Colonic mucosa (tissue), 4 donors: Measurements from ENCODE around the gene SEC23A. TPM values are rescaled to one million over a fixed set of nuclear protein-coding genes. Genes with fewer than 3 reads are reported as not detected.

ENCODE experiments used
- DNase-seq: peaks from one replicate; pipeline ENCODE4 v3.0.0-alpha.2; 2020
- H3K27ac ChIP-seq: fragments of 200-600 bp; one replicate; pipeline ENCODE4 v1.8.0; 2021
- H3K27me3 ChIP-seq: fragments of 200-600 bp; one replicate; pipeline ENCODE4 v1.8.0; 2021
- H3K36me3 ChIP-seq: fragments of 200-600 bp; one replicate; pipeline ENCODE4 v1.8.0; 2021
- H3K4me1 ChIP-seq: fragments of 200-600 bp; one replicate; pipeline ENCODE4 v1.8.0; 2021; ENCODE audit warnings: mild to moderate bottlenecking
- H3K4me3 ChIP-seq: fragments of 200-600 bp; one replicate; pipeline ENCODE4 v1.8.0; 2021
- H3K9ac ChIP-seq, 2 donors: one replicate each; pipeline ENCODE4 v1.7.0; 2013; ENCODE audit warnings: control low read depth in 2 of 2, low read depth in 2 of 2, low read length in 2 of 2
- H3K9me3 ChIP-seq: fragments of 200-600 bp; one replicate; pipeline ENCODE4 v1.8.0; 2021
- CTCF ChIP-seq: fragments of 200-600 bp; IDR thresholded peaks from one replicate; pipeline ENCODE4 v1.8.0; 2022; ENCODE audit warnings: antibody characterized with exemption, mild to moderate bottlenecking
- intact Hi-C: fragments of 100-400 bp; cut with DNase I; formaldehyde crosslinking; loops from one replicate; pipeline ENCODE4 v1.14.1; 2022
- total RNA-seq, 2 donors: library from RNA; stranded (reverse); fragmentation: NEBNext Ultra II Directional in 1 of 2; extraction: Animal tissue kit (Norgen Biotek cat#: 25700) in 1 of 2; gene quantifications; one replicate each; pipeline ENCODE4 v1.2.1, GENCODE V29; 2021
- donor health status: healthy.
- donor health status: DM: no; HTN: no; CAD: no.
- donor health status: DM: no; HTN: no; CAD: no.

SEC23A gene
- total RNA-seq, 2 donors from 2014 or later: 66.6 to 132 TPM

DNA sequence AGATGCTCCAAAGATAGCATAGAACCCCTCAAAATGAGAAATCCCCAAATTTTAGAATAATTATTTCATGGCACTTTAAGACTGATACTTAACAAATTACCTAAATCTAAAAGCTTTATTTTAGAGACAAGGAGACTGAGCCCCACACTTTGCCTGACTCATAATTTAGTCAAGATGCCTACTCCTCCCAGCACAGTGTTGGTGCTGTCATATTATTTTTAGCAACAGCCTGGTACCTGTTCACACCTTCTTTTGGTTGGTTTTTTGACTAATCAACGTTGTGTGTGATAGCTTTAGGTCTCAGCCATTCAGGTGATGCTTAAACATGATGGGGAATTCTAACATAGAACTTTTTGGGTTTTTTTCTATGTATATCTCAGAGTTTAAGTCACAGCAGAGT lies 120.2 kb downstream of the SEC23A start:
- H3K4me1 ChIP-seq: no peaks in the 10 kb centered on the region
- no peak overlapping the region for H3K4me3 ChIP-seq
- TF ChIP-seq CTCF: no peak
- H3K36me3 ChIP-seq: no peaks in the 10 kb centered on the region
- H3K9ac ChIP-seq: no peak overlapping the region
- no peaks in the 10 kb centered on the region for H3K9me3 ChIP-seq
- intact Hi-C loops: no loop called here
- no peaks in the 10 kb centered on the region for H3K27me3 ChIP-seq
- DNase-seq: no peak
- no peak overlapping the region for H3K27ac ChIP-seq

DNA sequence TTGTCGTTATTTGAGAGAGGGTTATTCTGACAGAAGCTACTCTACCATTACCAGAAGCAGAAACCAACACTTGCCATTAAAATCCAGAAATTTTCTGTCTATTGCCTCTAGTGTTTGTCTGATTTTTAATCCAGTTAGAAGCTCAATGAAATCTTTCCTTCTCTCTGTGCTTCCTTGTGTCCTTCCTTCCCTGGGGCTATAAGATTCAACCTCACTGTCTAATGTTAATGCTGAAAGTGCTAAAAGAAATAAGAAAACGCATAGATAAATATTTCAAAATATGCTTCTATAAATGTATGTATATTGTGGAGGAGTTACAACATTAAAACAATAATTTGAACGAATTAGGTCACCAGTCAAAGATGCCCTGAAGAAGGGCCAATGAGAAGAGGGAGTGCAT lies 120.8 kb downstream of the SEC23A start:
- DNase-seq: no peak
- no peak overlapping the region for H3K9ac ChIP-seq
- intact Hi-C loops: no loop called here
- H3K4me3 ChIP-seq: no peak overlapping the region
- TF ChIP-seq CTCF: no peak
- no peak overlapping the region for H3K27ac ChIP-seq
- H3K9me3 ChIP-seq: no peaks in the 10 kb centered on the region
- H3K27me3 ChIP-seq: no peaks in the 10 kb centered on the region
- no peaks in the 10 kb centered on the region for H3K4me1 ChIP-seq
- H3K36me3 ChIP-seq: no peaks in the 10 kb centered on the region

Other genes with a start within 250 kb of the SEC23A start
- gene GEMIN2, start 11.1 kb upstream of the SEC23A start, total RNA-seq: 10 to 100 TPM in 1 of 2 donors, 1 to 10 TPM in 1; 8.2 to 13.3 TPM
- gene TRAPPC6B, start 67.1 kb upstream of the SEC23A start, total RNA-seq: 10 to 100 TPM; 15.4 to 22.7 TPM
- gene PNN, start 72.0 kb upstream of the SEC23A start, total RNA-seq: 10 to 100 TPM; 34.6 to 52.4 TPM
- 10 to 100 TPM; 41.8 to 61.8 TPM for gene MIA2, start 130.7 kb upstream of the SEC23A start, total RNA-seq